A549 (cell line): ENCODE results near the gene TIMP1.

Experiments
- BCL3 ChIP-seq: fragments of >200 bp; sonication (Bioruptor Twin); formaldehyde crosslinking; IDR thresholded peaks from 3 replicates; pipeline ENCODE4 v1.6.1; 2016
- BHLHE40 ChIP-seq: IDR thresholded peaks from 2 replicates; pipeline ENCODE4 v1.6.1; 2012; ENCODE audit warnings: low read depth, low read length, inconsistent platforms
- CHD2 ChIP-seq: fragments of 150-350 bp; IDR thresholded peaks from 2 replicates; pipeline ENCODE4 v1.6.1; 2014; ENCODE audit warnings: low read length; ENCODE audit not compliant: partially characterized antibody
- CTCF ChIP-seq: fragments of >200 bp; sonication (Bioruptor Twin); formaldehyde crosslinking; IDR thresholded peaks from 3 replicates; pipeline ENCODE4 v1.5.1; 2016
- E2F6 ChIP-seq: IDR thresholded peaks from 2 replicates; pipeline ENCODE4 v1.6.1; 2012; ENCODE audit warnings: low read depth, borderline replicate concordance
- EP300 ChIP-seq, 2 experiments: fragments of >200 bp; sonication (Bioruptor Twin); formaldehyde crosslinking; IDR thresholded peaks; 2 replicates in 1 of 2; 3 replicates in 1 of 2; pipeline ENCODE4 v1.6.1; 2016 to 2017
- MAX ChIP-seq: IDR thresholded peaks from 2 replicates; pipeline ENCODE4 v1.6.1; 2012
- POLR2A ChIP-seq: IDR thresholded peaks from 2 replicates; pipeline ENCODE4 v1.6.1; 2012; ENCODE audit warnings: mild to moderate bottlenecking, low read length

- TF ChIP-seq POLR2A (no peak), EP300 (IDR thresholded peaks at IDR 0.05) (no peak), BCL3 (no peak), MAX (no peak), BHLHE40 (no peak), CTCF (no peak), CHD2 (no peak), E2F6 (no peak)
These were observed 8.7 kb upstream of the TIMP1 start for GRCh38 chrX:47573341-47574075.
